Thyroid gland (tissue), 4 donors: Measurements from ENCODE around the gene DNAH1.

Experiments
- CTCF ChIP-seq, 6 experiments: fragments of 200-600 bp in 3 of 6; fragments of 450-650 bp in 3 of 6; sonication (generic) in 3 of 6; IDR thresholded peaks; one replicate each; pipeline ENCODE4 v1.5.1; 2016 to 2019; ENCODE audit warnings: antibody characterized with exemption in 6 of 6, mild to moderate bottlenecking in 2 of 6, inconsistent platforms in 1 of 6, moderate library complexity in 1 of 6
- POLR2A ChIP-seq, 2 donors: fragments of 450-650 bp; IDR thresholded peaks; one replicate each; pipeline ENCODE4 v1.6.1; 2017; ENCODE audit warnings: antibody characterized with exemption in 2 of 2, mild to moderate bottlenecking in 2 of 2, moderate library complexity in 1 of 2

- no peak for TF ChIP-seq POLR2A (IDR thresholded peaks at IDR 0.05)
- TF ChIP-seq CTCF (IDR thresholded peaks at IDR 0.05) = no peak
These were observed 75.0 kb downstream of the DNAH1 start for GRCh38 chr3:52391096-52391495.
